HepG2 (cell line): ENCODE results near the gene TMEM130. TPM values are rescaled to one million over a fixed set of nuclear protein-coding genes. Genes with fewer than 3 reads are reported as not detected.

Experiments used
- CC2D1A ChIP-seq: sonication (generic); formaldehyde crosslinking; IDR thresholded peaks from 2 replicates; pipeline ENCODE4 v1.8.1; 2023; ENCODE audit warnings: mild to moderate bottlenecking, missing genetic modification reagents
- CENPX ChIP-seq: sonication (generic); formaldehyde crosslinking; IDR thresholded peaks from 2 replicates; pipeline ENCODE4 v1.9.0; 2021; ENCODE audit warnings: mild to moderate bottlenecking, missing genetic modification reagents, moderate library complexity
- FOSL2 ChIP-seq: sonication (generic); formaldehyde crosslinking; IDR thresholded peaks from 2 replicates; pipeline ENCODE4 v1.4.0; 2020; ENCODE audit warnings: missing genetic modification reagents
- KDM1A ChIP-seq: IDR thresholded peaks from 2 replicates; pipeline ENCODE4 v1.6.1; 2016; ENCODE audit warnings: missing compliant biosample characterization
- KLF11 ChIP-seq: IDR thresholded peaks from 2 replicates; pipeline ENCODE4 v1.6.1; 2016; ENCODE audit warnings: missing compliant biosample characterization
- MAX ChIP-seq: IDR thresholded peaks from 2 replicates; pipeline ENCODE4 v1.6.1; 2012; ENCODE audit warnings: inconsistent platforms
- MEF2D ChIP-seq: sonication (generic); formaldehyde crosslinking; IDR thresholded peaks from 2 replicates; pipeline ENCODE4 v1.5.1; 2020; ENCODE audit warnings: mild to moderate bottlenecking, missing genetic modification reagents
- POLR2A ChIP-seq, 2 experiments: IDR thresholded peaks; 2 replicates each; pipeline ENCODE4 v1.6.1; 2011; ENCODE audit warnings: low read depth in 2 of 2, low read length in 2 of 2, mild to moderate bottlenecking in 1 of 2, moderate library complexity in 1 of 2; ENCODE audit not compliant: insufficient read depth in 1 of 2
- PRDM15 ChIP-seq: sonication (generic); formaldehyde crosslinking; IDR thresholded peaks from 2 replicates; pipeline ENCODE4 v1.4.0; 2020; ENCODE audit warnings: missing genetic modification reagents
- PTBP1 ChIP-seq: fragments of 200-400 bp; formaldehyde crosslinking; IDR thresholded peaks from 2 replicates; pipeline ENCODE4 v1.6.1; 2018; ENCODE audit warnings: low read length, low read depth; ENCODE audit not compliant: poor library complexity, severe bottlenecking
- RFX3 ChIP-seq: IDR thresholded peaks from 2 replicates; pipeline ENCODE4 v1.6.1; 2016; ENCODE audit warnings: missing biosample characterization, missing genetic modification reagents
- RFXANK ChIP-seq: IDR thresholded peaks from 2 replicates; pipeline ENCODE4 v1.6.1; 2016
- SRY ChIP-seq: sonication (generic); formaldehyde crosslinking; IDR thresholded peaks from 2 replicates; pipeline ENCODE4 v1.8.0; 2022; ENCODE audit warnings: mild to moderate bottlenecking, missing genetic modification reagents
- TBP ChIP-seq: sonication (generic); formaldehyde crosslinking; IDR thresholded peaks from 2 replicates; pipeline ENCODE4 v1.5.0; 2020; ENCODE audit warnings: missing genetic modification reagents
- ZNF24 ChIP-seq: fragments of 450-650 bp; IDR thresholded peaks from 2 replicates; pipeline ENCODE4 v1.6.1; 2017; ENCODE audit warnings: antibody characterized with exemption, mild to moderate bottlenecking
- ZNF644 ChIP-seq: IDR thresholded peaks from 2 replicates; pipeline ENCODE4 v1.6.1; 2016; ENCODE audit warnings: low read depth
- ZNF7 ChIP-seq: IDR thresholded peaks from 2 replicates; pipeline ENCODE4 v1.6.1; 2016; ENCODE audit warnings: missing biosample characterization, missing genetic modification reagents
- ZNF800 ChIP-seq: sonication (generic); formaldehyde crosslinking; IDR thresholded peaks from 2 replicates; pipeline ENCODE4 v1.4.0; 2020; ENCODE audit warnings: missing genetic modification reagents
- polyA plus RNA-seq, 8 experiments: library from polyadenylated mRNA; depleted of rRNA in 3 of 8; stranded (reverse) in 7 of 8; unstranded in 1 of 8; fragments of >200 nt; fragmentation: Illumina TruSeq in 4 of 8; extraction: Trizol in 4 of 8; gene quantifications; 2 replicates each; pipeline versions ENCODE4 v1.2.1 to v1.2.3, GENCODE V29; 2011 to 2016; ENCODE audit warnings: low read depth in 4 of 8, missing spikeins in 1 of 8, mixed read lengths in 1 of 8; ENCODE audit not compliant: insufficient read depth in 1 of 8
- total RNA-seq, 5 experiments: library from RNA; depleted of rRNA; stranded (reverse); fragments of >200 nt; fragmentation: Illumina TruSeq; extraction: Trizol; gene quantifications; 2 replicates each; pipeline ENCODE4 v1.2.3, GENCODE V29; 2016; ENCODE audit warnings: low read depth in 1 of 5
- TF ChIP-seq, protein P1 (sequence below): sonication (generic); formaldehyde crosslinking; IDR thresholded peaks from 2 replicates; pipeline ENCODE4 v1.4.0; 2020; ENCODE audit warnings: missing genetic modification reagents, borderline replicate concordance
- TF ChIP-seq, protein P2 (sequence below): sonication (generic); formaldehyde crosslinking; IDR thresholded peaks from 2 replicates; pipeline ENCODE4 v1.5.0; 2020; ENCODE audit warnings: mild to moderate bottlenecking, low read depth, missing genetic modification reagents, borderline replicate concordance

The TMEM130 gene
- total and polyA plus RNA-seq, 2 of the 13 experiments (the other 11 are each of a cell fraction or from before 2014, with no cell fraction given): not detected

GRCh38 chr7:98841179-98841997, 28.4 kb downstream of the TMEM130 start (continued):
- TF ChIP-seq PRDM15 (no peak), FOSL2 (CRISPR knock-in tag) (no peak; the same call in 1 of the 2 replicates), ZNF24 (no peak), MAX (no peak), CC2D1A (no peak), RFXANK (CRISPR knock-in tag) (no peak), KLF11 (no peak), RFX3 (CRISPR knock-in tag) (no peak), CENPX (CRISPR knock-in tag) (no peak), ZNF644 (CRISPR knock-in tag) (no peak), ZNF800 (no peak), ZNF7 (CRISPR knock-in tag) (no peak), SRY (CRISPR knock-in tag) (no peak), TBP (no peak), PTBP1 (no peak), MEF2D (CRISPR knock-in tag) (no peak), POLR2A (IDR thresholded peaks at IDR 0.05; ENCODE audit: insufficient read depth in 1 of 2, low read depth in 2 of 2, low read length in 2 of 2) (no peak), KDM1A (CRISPR knock-in tag) (no peak)
- TF ChIP-seq, protein P1, sequence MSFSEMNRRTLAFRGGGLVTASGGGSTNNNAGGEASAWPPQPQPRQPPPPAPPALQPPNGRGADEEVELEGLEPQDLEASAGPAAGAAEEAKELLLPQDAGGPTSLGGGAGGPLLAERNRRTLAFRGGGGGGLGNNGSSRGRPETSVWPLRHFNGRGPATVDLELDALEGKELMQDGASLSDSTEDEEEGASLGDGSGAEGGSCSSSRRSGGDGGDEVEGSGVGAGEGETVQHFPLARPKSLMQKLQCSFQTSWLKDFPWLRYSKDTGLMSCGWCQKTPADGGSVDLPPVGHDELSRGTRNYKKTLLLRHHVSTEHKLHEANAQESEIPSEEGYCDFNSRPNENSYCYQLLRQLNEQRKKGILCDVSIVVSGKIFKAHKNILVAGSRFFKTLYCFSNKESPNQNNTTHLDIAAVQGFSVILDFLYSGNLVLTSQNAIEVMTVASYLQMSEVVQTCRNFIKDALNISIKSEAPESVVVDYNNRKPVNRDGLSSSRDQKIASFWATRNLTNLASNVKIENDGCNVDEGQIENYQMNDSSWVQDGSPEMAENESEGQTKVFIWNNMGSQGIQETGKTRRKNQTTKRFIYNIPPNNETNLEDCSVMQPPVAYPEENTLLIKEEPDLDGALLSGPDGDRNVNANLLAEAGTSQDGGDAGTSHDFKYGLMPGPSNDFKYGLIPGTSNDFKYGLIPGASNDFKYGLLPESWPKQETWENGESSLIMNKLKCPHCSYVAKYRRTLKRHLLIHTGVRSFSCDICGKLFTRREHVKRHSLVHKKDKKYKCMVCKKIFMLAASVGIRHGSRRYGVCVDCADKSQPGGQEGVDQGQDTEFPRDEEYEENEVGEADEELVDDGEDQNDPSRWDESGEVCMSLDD (CRISPR knock-in tag): no peak
- TF ChIP-seq, protein P2, sequence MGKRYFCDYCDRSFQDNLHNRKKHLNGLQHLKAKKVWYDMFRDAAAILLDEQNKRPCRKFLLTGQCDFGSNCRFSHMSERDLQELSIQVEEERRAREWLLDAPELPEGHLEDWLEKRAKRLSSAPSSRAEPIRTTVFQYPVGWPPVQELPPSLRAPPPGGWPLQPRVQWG (CRISPR knock-in tag): no peak
